ENCODE data around the gene LETMD1.

Gene LETMD1

GRCh38 chr12:51083126-51083833 is 35.2 kb downstream of the LETMD1 start, which contains the start of gene CSRNP2:
Gene CSRNP2, minus strand, starts transcription at chr12:51083596. Its CDS starts 7,035 bp downstream, at chr12:51076561.
- DNase-seq (ENCODE audit: low read depth in 1 of 2, low spot score in 1 of 2), result peak; percentile 77 to 97
- Histone ChIP-seq H3K4me3 (replicated peaks; ENCODE audit: insufficient read depth, low read length) (peak within 1 kb of the TSS; percentile 91), H3K27ac (replicated peaks) (peak within 1 kb of the TSS; percentile 53)

DNA sequence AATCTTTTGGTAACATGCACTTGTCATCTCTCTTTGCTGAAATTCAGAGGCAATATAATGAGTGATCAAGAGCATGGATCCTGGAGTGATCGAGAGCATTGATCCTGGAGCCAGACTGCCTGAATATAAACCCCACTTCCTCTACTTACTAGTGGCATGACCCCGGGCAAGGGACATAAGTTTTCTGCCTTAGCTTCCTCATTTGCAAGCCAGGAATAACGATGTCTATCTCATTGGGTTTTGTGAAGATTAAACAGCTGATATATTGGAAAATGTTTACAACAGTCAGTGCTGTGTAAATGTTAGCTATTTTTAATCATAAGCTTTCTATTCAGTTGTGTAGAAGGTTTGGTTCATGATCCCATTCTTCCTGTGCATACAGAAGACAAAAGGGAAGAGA is 37.6 kb downstream of the LETMD1 start:
- DNase-seq (ENCODE audit: low read depth in 1 of 2, low spot score in 1 of 2), result peak in 1 of 2 experiments; percentile 48
- Histone ChIP-seq H3K27ac (replicated peaks) (peak overlapping the region; percentile 2), H3K4me3 (replicated peaks; ENCODE audit: insufficient read depth, low read length) (no peak overlapping the region), H3K27me3 (ENCODE audit: insufficient read depth, poor library complexity, severe bottlenecking) (no peaks in the 10 kb centered on the region)
- no peak for TF ChIP-seq GABPA (IDR thresholded peaks at IDR 0.05; ENCODE audit: low read depth)
- peak; percentile 75 for TF ChIP-seq SPI1 (IDR thresholded peaks at IDR 0.05; ENCODE audit: borderline replicate concordance, low read depth)

More at GRCh38 chr12:51083126-51083833, 35.2 kb downstream of the LETMD1 start, which contains the start of gene CSRNP2:
- H3K27me3 ChIP-seq (ENCODE audit: insufficient read depth, poor library complexity, severe bottlenecking), result no peaks in the 10 kb centered on the region
- TF ChIP-seq GABPA (IDR thresholded peaks at IDR 0.05; ENCODE audit: low read depth) (no peak), SPI1 (IDR thresholded peaks at IDR 0.05; ENCODE audit: borderline replicate concordance, low read depth) (no peak), REST (IDR thresholded peaks at IDR 0.05; ENCODE audit: insufficient replicate concordance, low read depth) (peak; percentile 53), CTCF (IDR thresholded peaks at IDR 0.05; ENCODE audit: insufficient read depth, low read length) (no peak), POLR2AphosphoS5 (IDR thresholded peaks at IDR 0.05; ENCODE audit: low read depth) (peak; percentile 91)

- no peak for DNase-seq (ENCODE audit: low read depth in 1 of 2, low spot score in 1 of 2)
- Histone ChIP-seq H3K27me3 (ENCODE audit: insufficient read depth, poor library complexity, severe bottlenecking) (no peaks in the 10 kb centered on the region), H3K4me3 (replicated peaks; ENCODE audit: insufficient read depth, low read length) (no peak overlapping the region), H3K27ac (replicated peaks) (no peak overlapping the region)
- TF ChIP-seq REST (IDR thresholded peaks at IDR 0.05; ENCODE audit: insufficient replicate concordance, low read depth), result no peak
- no peak for TF ChIP-seq POLR2AphosphoS5 (IDR thresholded peaks at IDR 0.05; ENCODE audit: low read depth)
- no peak for TF ChIP-seq GABPA (IDR thresholded peaks at IDR 0.05; ENCODE audit: low read depth)
Measured at GRCh38 chr12:51086933-51087332, 38.8 kb downstream of the LETMD1 start.

DNA sequence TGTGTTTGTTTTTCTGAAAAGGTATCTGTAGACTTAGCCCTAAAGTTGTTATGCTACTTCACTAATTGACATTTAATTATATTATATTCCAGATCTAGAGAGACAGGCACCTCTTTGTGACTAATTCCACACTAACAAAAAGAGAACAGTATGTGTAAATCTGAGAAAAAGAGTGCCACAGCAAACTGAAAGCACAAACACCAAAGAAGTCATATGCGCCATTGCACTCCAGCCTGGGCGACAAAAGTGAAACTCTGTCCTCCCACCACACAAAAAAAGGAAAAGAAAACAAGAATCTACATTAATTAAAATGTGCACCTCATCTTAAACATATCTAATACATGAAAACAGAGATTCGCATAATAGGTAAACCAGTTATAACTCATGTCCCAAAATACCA is 39.7 kb downstream of the LETMD1 start:
- TF ChIP-seq SPI1 (IDR thresholded peaks at IDR 0.05; ENCODE audit: borderline replicate concordance, low read depth) (no peak), REST (IDR thresholded peaks at IDR 0.05; ENCODE audit: insufficient replicate concordance, low read depth) (no peak), CTCF (IDR thresholded peaks at IDR 0.05; ENCODE audit: insufficient read depth, low read length) (no peak), POLR2AphosphoS5 (IDR thresholded peaks at IDR 0.05; ENCODE audit: low read depth) (no peak), GABPA (IDR thresholded peaks at IDR 0.05; ENCODE audit: low read depth) (no peak)
- no peak overlapping the region for H3K27ac ChIP-seq (replicated peaks)
- no peaks in the 10 kb centered on the region for H3K27me3 ChIP-seq (ENCODE audit: insufficient read depth, poor library complexity, severe bottlenecking)
- DNase-seq (ENCODE audit: low read depth in 1 of 2, low spot score in 1 of 2), result no peak
- no peak overlapping the region for H3K4me3 ChIP-seq (replicated peaks; ENCODE audit: insufficient read depth, low read length)

Data from HL-60 (cell line).